Measurements from ENCODE around the gene ELF3. TPM values are rescaled to one million over a fixed set of nuclear protein-coding genes. Genes with fewer than 3 reads are reported as not detected.

ELF3 gene
- total and polyA plus RNA-seq, 2 of the 13 experiments (the other 11 are each of a cell fraction or from before 2014, with no cell fraction given), result 11.5 to 55.1 TPM

DNA sequence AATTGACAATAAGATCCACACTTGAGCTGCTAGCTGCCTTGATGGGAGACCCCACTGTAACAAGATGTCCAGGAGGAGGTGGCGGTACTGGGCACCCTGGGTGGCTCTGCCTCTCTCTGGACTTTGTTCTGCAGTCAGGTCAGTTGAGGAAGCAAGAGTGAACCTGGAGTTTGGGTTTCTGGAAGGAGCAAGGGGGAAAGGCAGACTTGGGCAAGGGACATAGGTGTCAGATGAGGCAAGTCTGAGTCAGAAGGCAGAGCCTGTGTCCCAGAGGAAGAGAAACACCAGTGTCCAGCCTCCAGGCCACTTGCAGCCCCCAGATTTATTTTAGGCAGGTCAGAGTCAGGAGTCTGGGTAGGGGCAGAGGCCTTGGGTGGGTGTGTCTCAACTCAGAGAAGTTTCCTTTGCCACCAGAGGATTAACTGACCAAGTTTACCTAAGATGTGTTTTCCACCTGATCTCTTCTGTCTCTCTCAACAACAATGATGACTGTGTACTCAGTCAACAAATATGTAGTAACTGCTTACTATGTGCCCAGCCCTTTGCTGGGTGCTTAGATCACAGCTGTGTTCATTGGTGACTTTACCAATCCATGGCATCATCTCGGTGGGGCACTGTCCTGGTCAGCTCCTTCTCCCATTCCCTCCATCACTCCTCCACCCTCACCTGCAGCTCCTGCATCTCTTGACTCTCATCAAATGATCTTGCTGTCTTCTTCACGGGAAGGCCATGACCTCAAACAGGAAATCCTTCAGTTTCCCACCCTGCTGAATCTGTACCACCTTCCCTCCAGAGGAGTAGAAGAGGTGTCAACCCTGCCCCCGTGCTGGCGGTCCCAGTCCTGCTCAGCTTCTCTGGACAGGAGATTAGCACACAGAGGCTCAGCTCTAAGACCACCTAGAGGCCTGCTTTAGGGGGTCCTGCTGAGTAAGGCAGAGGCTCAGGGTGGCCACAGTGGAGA lies 36.6 kb downstream of the ELF3 start (continued):
- TF ChIP-seq, protein P1, sequence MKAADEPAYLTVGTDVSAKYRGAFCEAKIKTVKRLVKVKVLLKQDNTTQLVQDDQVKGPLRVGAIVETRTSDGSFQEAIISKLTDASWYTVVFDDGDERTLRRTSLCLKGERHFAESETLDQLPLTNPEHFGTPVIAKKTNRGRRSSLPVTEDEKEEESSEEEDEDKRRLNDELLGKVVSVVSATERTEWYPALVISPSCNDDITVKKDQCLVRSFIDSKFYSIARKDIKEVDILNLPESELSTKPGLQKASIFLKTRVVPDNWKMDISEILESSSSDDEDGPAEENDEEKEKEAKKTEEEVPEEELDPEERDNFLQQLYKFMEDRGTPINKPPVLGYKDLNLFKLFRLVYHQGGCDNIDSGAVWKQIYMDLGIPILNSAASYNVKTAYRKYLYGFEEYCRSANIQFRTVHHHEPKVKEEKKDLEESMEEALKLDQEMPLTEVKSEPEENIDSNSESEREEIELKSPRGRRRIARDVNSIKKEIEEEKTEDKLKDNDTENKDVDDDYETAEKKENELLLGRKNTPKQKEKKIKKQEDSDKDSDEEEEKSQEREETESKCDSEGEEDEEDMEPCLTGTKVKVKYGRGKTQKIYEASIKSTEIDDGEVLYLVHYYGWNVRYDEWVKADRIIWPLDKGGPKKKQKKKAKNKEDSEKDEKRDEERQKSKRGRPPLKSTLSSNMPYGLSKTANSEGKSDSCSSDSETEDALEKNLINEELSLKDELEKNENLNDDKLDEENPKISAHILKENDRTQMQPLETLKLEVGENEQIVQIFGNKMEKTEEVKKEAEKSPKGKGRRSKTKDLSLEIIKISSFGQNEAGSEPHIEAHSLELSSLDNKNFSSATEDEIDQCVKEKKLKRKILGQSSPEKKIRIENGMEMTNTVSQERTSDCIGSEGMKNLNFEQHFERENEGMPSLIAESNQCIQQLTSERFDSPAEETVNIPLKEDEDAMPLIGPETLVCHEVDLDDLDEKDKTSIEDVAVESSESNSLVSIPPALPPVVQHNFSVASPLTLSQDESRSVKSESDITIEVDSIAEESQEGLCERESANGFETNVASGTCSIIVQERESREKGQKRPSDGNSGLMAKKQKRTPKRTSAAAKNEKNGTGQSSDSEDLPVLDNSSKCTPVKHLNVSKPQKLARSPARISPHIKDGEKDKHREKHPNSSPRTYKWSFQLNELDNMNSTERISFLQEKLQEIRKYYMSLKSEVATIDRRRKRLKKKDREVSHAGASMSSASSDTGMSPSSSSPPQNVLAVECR (CRISPR knock-in tag; IDR thresholded peaks at IDR 0.05; ENCODE audit: borderline replicate concordance), result no peak; the same call in 1 of the 2 replicates
- peak; percentile 56; the same call in 1 of the 2 replicates for TF ChIP-seq FOXK1 (CRISPR knock-in tag; IDR thresholded peaks at IDR 0.05; ENCODE audit: borderline replicate concordance, low read depth)
- TF ChIP-seq, protein P2, sequence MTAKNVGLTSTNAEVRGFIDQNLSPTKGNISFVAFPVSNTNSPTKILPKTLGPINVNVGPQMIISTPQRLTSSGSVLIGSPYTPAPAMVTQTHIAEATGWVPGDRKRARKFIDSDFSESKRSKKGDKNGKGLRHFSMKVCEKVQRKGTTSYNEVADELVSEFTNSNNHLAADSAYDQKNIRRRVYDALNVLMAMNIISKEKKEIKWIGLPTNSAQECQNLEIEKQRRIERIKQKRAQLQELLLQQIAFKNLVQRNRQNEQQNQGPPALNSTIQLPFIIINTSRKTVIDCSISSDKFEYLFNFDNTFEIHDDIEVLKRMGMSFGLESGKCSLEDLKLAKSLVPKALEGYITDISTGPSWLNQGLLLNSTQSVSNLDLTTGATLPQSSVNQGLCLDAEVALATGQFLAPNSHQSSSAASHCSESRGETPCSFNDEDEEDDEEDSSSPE (CRISPR knock-in tag; IDR thresholded peaks at IDR 0.05), result no peak
- TF ChIP-seq JUNB (CRISPR knock-in tag; IDR thresholded peaks at IDR 0.05; ENCODE audit: borderline replicate concordance), result no peak
- TF ChIP-seq, protein P3, sequence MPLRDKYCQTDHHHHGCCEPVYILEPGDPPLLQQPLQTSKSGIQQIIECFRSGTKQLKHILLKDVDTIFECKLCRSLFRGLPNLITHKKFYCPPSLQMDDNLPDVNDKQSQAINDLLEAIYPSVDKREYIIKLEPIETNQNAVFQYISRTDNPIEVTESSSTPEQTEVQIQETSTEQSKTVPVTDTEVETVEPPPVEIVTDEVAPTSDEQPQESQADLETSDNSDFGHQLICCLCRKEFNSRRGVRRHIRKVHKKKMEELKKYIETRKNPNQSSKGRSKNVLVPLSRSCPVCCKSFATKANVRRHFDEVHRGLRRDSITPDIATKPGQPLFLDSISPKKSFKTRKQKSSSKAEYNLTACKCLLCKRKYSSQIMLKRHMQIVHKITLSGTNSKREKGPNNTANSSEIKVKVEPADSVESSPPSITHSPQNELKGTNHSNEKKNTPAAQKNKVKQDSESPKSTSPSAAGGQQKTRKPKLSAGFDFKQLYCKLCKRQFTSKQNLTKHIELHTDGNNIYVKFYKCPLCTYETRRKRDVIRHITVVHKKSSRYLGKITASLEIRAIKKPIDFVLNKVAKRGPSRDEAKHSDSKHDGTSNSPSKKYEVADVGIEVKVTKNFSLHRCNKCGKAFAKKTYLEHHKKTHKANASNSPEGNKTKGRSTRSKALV (CRISPR knock-in tag; IDR thresholded peaks at IDR 0.05), result no peak
- TF ChIP-seq, protein P4, sequence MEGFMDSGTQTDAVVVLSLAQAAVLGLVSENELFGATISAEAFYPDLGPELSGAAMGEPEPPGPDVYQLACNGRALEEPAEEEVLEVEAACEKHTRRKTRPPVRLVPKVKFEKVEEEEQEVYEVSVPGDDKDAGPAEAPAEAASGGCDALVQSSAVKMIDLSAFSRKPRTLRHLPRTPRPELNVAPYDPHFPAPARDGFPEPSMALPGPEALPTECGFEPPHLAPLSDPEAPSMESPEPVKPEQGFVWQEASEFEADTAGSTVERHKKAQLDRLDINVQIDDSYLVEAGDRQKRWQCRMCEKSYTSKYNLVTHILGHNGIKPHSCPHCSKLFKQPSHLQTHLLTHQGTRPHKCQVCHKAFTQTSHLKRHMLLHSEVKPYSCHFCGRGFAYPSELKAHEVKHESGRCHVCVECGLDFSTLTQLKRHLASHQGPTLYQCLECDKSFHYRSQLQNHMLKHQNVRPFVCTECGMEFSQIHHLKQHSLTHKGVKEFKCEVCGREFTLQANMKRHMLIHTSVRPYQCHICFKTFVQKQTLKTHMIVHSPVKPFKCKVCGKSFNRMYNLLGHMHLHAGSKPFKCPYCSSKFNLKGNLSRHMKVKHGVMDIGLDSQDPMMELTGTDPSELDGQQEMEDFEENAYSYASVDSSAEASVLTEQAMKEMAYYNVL (CRISPR knock-in tag; IDR thresholded peaks at IDR 0.05; ENCODE audit: borderline replicate concordance), result no peak
- TF ChIP-seq CEBPB (IDR thresholded peaks at IDR 0.05; ENCODE audit: borderline replicate concordance, low read depth, low read length), result peak; percentile 24; the same call in 1 of the 2 replicates
- peak; percentile 10 for TF ChIP-seq ZEB1 (IDR thresholded peaks at IDR 0.05; ENCODE audit: insufficient replicate concordance, low read depth)
- no peak for TF ChIP-seq ZNF205 (CRISPR knock-in tag; IDR thresholded peaks at IDR 0.05)
- TF ChIP-seq, protein P5, sequence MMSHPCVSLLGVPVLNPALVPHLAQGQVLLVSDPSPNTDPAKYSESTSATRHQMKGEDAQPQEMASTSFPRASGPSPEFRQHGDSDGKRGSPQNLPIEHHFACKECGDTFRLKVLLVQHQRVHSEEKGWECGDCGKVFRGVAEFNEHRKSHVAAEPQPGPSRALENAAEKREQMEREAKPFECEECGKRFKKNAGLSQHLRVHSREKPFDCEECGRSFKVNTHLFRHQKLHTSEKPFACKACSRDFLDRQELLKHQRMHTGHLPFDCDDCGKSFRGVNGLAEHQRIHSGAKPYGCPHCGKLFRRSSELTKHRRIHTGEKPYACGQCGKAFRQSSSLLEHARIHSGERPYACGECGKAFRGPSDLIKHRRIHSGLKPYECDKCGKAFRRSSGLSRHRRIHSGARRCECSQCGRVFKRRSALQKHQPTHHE (CRISPR knock-in tag; IDR thresholded peaks at IDR 0.05; ENCODE audit: borderline replicate concordance), result no peak
- peak; percentile 52 for TF ChIP-seq SAP130 (CRISPR knock-in tag; IDR thresholded peaks at IDR 0.05; ENCODE audit: low read depth)
- no peak for TF ChIP-seq ZBTB38 (CRISPR knock-in tag; IDR thresholded peaks at IDR 0.05)
- no peak for TF ChIP-seq HCFC1 (IDR thresholded peaks at IDR 0.05; ENCODE audit: low read depth, low read length)
- TF ChIP-seq DNMT3B (CRISPR knock-in tag; conservative IDR thresholded peaks at IDR 0.05), result no peak
- TF ChIP-seq FOSL2 (CRISPR knock-in tag; IDR thresholded peaks at IDR 0.05), result peak; percentile 76
- 0 out of 2 replicates have a peak, but pooled peaks have one; percentile 12 for TF ChIP-seq ZMYM3 (CRISPR knock-in tag; IDR thresholded peaks at IDR 0.05)
- TF ChIP-seq MIER3 (CRISPR knock-in tag; IDR thresholded peaks at IDR 0.05; ENCODE audit: borderline replicate concordance), result 0 out of 2 replicates have a peak, but pooled peaks have one; percentile 65
